Sigmoid colon (tissue), 7 donors: ENCODE data around the gene HRK. TPM values are rescaled to one million over a fixed set of nuclear protein-coding genes. Genes with fewer than 3 reads are reported as not detected.

Source experiments
- DNase-seq: peaks from one replicate; pipeline ENCODE4 v3.0.0-alpha.2; 2019
- H3K27ac ChIP-seq, 4 donors: fragments of 200-600 bp; sonication (generic); one replicate each; pipeline ENCODE4 v1.5.1; 2016 to 2019; ENCODE audit warnings: mild to moderate bottlenecking in 1 of 4
- H3K27me3 ChIP-seq, 3 donors: fragments of 200-600 bp; sonication (generic); one replicate each; pipeline ENCODE4 v1.5.1; 2019; ENCODE audit warnings: mild to moderate bottlenecking in 1 of 3
- H3K36me3 ChIP-seq, 4 donors: fragments of 200-600 bp; sonication (generic); one replicate each; pipeline ENCODE4 v1.5.1; 2016 to 2019
- H3K4me1 ChIP-seq, 4 donors: fragments of 200-600 bp; sonication (generic); one replicate each; pipeline ENCODE4 v1.5.1; 2017 to 2019
- H3K4me3 ChIP-seq, 4 donors: fragments of 200-600 bp; sonication (generic); one replicate each; pipeline ENCODE4 v1.5.1; 2017 to 2019; ENCODE audit warnings: mild to moderate bottlenecking in 2 of 4, moderate library complexity in 1 of 4
- H3K9me3 ChIP-seq, 4 donors: fragments of 200-600 bp in 3 of 4; sonication (generic) in 3 of 4; one replicate each; pipeline versions ENCODE4 v1.5.1 to v1.6.1; 2013 to 2019
- CTCF ChIP-seq, 4 experiments: fragments of 450-650 bp in 3 of 4; fragments of 200-600 bp in 1 of 4; IDR thresholded peaks; one replicate each; pipeline ENCODE4 v1.5.1; 2016 to 2019; ENCODE audit warnings: antibody characterized with exemption in 4 of 4, mild to moderate bottlenecking in 3 of 4, moderate library complexity in 2 of 4
- EP300 ChIP-seq, 4 donors: sonication (generic); formaldehyde crosslinking; IDR thresholded peaks; one replicate each; pipeline ENCODE4 v1.6.1; 2017; ENCODE audit warnings: antibody characterized with exemption in 4 of 4
- POLR2A ChIP-seq, 2 donors: fragments of 450-650 bp; IDR thresholded peaks; one replicate each; pipeline ENCODE4 v1.6.1; 2016; ENCODE audit warnings: antibody characterized with exemption in 2 of 2, mild to moderate bottlenecking in 2 of 2, moderate library complexity in 2 of 2
- POLR2AphosphoS5 ChIP-seq, 4 donors: sonication (generic); formaldehyde crosslinking; IDR thresholded peaks; one replicate each; pipeline ENCODE4 v1.6.1; 2017; ENCODE audit warnings: antibody characterized with exemption in 4 of 4
- WGBS, 2 donors: extraction: QIAGEN DNeasy Blood & Tissue Kit; methylation state at CpG; one replicate each; pipeline ENCODE4 v1.1.7; 2013; 5-methylcytosine and 5-hydroxymethylcytosine counted together
- intact Hi-C: fragments of 100-400 bp; cut with DNase I; formaldehyde crosslinking; loops from one replicate; pipeline ENCODE4 v1.15.1; 2023
- polyA plus RNA-seq, 3 donors: library from polyadenylated mRNA; stranded (reverse); fragments of 200-250 nt; gene quantifications; one replicate each; pipeline ENCODE4 v1.2.3, GENCODE V29; 2013
- total RNA-seq, 4 donors: library from RNA; depleted of rRNA; stranded (reverse); fragments of >200 nt; gene quantifications; one replicate each; pipeline ENCODE4 v1.1.0, GENCODE V29; 2016
- donor health status: healthy with polysubstance abuse.
- donor health status: Bipolar disorder and iron deficiency.
- donor health status: healthy.

The HRK gene
- total and polyA plus RNA-seq, 7 donors, result under 0.01 to 0.92 (median 0.19) TPM; not detected in 3

DNA sequence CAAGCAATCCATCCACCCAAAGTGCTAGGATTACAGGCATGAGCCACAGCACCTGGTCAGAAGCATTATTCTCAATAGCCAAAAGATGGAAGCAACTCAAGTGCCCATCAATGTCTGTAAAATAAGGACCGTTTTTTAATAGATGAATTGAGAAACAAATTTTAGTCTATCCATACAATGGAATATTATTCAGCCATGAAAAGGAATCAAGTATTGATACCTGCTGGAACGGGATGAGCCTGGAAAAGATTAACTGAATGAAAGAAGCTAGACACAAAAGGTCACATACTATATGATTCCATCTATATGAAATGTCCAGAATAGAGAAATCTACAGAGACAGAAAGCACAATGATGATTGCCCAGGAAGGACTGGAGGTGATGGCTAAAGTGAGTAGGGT lies 20.4 kb upstream of the HRK start:
- Histone ChIP-seq H3K27ac (no peak overlapping the region), H3K4me3 (no peak overlapping the region), H3K9me3 (no peaks in the 10 kb centered on the region), H3K36me3 (no peaks in the 10 kb centered on the region), H3K27me3 (peaks cover 0 to 32% (median 0%) of the 10 kb centered on the region in 3 donors), H3K4me1 (no peaks in the 10 kb centered on the region)
- DNase-seq, result no peak
- no peak for TF ChIP-seq POLR2A (IDR thresholded peaks at IDR 0.05)
- no peak for TF ChIP-seq EP300 (IDR thresholded peaks at IDR 0.05)
- TF ChIP-seq CTCF (IDR thresholded peaks at IDR 0.05), result no peak
- TF ChIP-seq POLR2AphosphoS5 (IDR thresholded peaks at IDR 0.05), result no peak
- intact Hi-C loops, result no loop called here
- 84 to 88% methylated on average over 2 of the region's 2 CpGs for WGBS, 2 donors

DNA sequence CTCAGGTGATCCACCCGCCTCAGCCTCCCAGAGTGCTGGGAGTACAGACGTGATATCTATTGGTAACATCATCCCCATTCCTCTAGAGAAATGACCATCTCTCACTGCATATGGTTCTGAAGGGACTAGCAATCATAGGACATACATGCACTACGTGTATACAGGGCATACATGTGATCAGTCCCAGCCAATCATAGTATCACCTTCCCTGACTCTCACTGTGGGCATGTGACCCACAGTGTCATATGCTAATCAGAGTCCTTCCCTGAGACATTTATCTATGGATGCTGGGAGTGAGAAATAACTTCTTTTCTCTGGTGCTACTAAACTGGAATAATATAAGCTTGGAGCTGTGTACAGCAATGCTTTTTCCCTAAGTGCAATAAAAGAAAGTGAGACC lies 17.4 kb upstream of the HRK start:
- 52 to 68% methylated on average over 3 of the region's 3 CpGs for WGBS, 2 donors

DNA sequence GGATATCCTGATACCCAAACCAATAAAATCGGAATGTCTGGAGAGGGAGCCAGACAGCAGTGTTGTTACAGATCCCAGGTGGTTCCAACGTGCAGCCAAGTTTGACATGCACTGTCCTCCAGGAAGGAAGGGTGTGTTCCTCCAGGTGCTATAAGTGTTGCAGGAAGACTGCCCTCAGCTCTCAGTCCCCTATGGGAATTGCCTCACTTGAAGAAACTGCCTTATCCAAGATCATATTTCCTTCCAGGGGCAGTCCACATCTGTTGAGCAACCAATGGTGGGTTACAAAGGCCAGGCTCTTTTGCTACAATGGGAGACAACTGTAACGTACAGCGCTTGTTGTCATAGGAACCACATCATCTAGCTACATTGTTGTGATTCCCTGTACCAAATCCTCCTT lies 16.2 kb upstream of the HRK start:
- intact Hi-C loops, result no loop called here
- Histone ChIP-seq H3K9me3 (no peaks in the 10 kb centered on the region), H3K4me3 (no peak overlapping the region), H3K36me3 (no peaks in the 10 kb centered on the region), H3K27ac (no peak overlapping the region), H3K27me3 (peaks cover 0 to 32% (median 0%) of the 10 kb centered on the region in 3 donors), H3K4me1 (no peaks in the 10 kb centered on the region)
- TF ChIP-seq EP300 (IDR thresholded peaks at IDR 0.05) (no peak), POLR2AphosphoS5 (IDR thresholded peaks at IDR 0.05) (no peak), CTCF (IDR thresholded peaks at IDR 0.05) (no peak), POLR2A (IDR thresholded peaks at IDR 0.05) (no peak)
- DNase-seq, result no peak
- 73 to 75% methylated on average over 4 of the region's 4 CpGs for WGBS, 2 donors

More for the DNA sequence above, 17.4 kb upstream of the HRK start:
- Histone ChIP-seq H3K9me3 (no peaks in the 10 kb centered on the region), H3K4me1 (no peaks in the 10 kb centered on the region), H3K27ac (no peak overlapping the region), H3K27me3 (peaks cover 0 to 32% (median 0%) of the 10 kb centered on the region in 3 donors), H3K4me3 (no peak overlapping the region), H3K36me3 (no peaks in the 10 kb centered on the region)
- DNase-seq, result no peak
- intact Hi-C loops, result no loop called here
- TF ChIP-seq POLR2A (IDR thresholded peaks at IDR 0.05), result no peak
- no peak for TF ChIP-seq CTCF (IDR thresholded peaks at IDR 0.05)
- no peak for TF ChIP-seq POLR2AphosphoS5 (IDR thresholded peaks at IDR 0.05)
- TF ChIP-seq EP300 (IDR thresholded peaks at IDR 0.05), result no peak

DNA sequence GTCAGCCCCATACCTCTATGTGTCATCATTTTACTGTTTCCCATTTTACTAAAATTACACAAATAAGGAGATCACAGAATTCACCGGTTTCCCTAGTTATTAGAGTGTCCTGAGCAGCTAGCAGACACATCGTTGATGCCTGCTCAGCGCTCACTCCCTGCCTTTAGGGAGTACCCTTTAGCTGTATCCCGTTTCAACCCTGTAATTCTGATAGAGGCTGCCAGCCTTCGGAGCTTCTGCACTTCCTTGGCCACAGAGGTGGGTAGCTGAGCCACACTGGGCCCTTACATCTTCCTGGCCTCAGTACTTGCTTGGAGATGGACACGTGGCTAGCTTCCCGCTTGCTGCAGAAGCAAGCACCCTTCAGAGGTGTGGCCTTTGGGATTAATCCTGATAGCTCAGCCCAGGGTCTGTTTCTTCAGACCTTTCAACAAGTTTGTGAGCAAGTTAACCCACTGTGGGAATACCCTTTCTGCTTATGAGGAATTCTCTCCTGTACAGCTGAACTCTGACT lies 15.2 kb upstream of the HRK start:
- no peaks in the 10 kb centered on the region for H3K4me1 ChIP-seq
- TF ChIP-seq CTCF (IDR thresholded peaks at IDR 0.05) (no peak), POLR2A (IDR thresholded peaks at IDR 0.05) (no peak), EP300 (IDR thresholded peaks at IDR 0.05) (no peak), POLR2AphosphoS5 (IDR thresholded peaks at IDR 0.05) (no peak)
- no peaks in the 10 kb centered on the region for H3K36me3 ChIP-seq
- no peak overlapping the region for H3K4me3 ChIP-seq
- no peaks in the 10 kb centered on the region for H3K9me3 ChIP-seq
- intact Hi-C loops, result no loop called here
- WGBS, 2 donors, result 74 to 80% methylated on average over 7 of the region's 7 CpGs
- no peak overlapping the region for H3K27ac ChIP-seq
- peaks cover 0 to 28% (median 0%) of the 10 kb centered on the region in 3 donors for H3K27me3 ChIP-seq
- DNase-seq, result no peak

- Histone ChIP-seq H3K36me3 (no peaks in the 10 kb centered on the region), H3K4me3 (no peak overlapping the region), H3K4me1 (no peaks in the 10 kb centered on the region), H3K27me3 (peaks cover 0 to 16% (median 0%) of the 10 kb centered on the region in 3 donors), H3K9me3 (no peaks in the 10 kb centered on the region), H3K27ac (no peak overlapping the region)
- no peak for TF ChIP-seq POLR2AphosphoS5 (IDR thresholded peaks at IDR 0.05)
- no peak for TF ChIP-seq POLR2A (IDR thresholded peaks at IDR 0.05)
- no peak for TF ChIP-seq CTCF (IDR thresholded peaks at IDR 0.05)
- no peak for TF ChIP-seq EP300 (IDR thresholded peaks at IDR 0.05)
- no peak for DNase-seq
- WGBS, 2 donors, result 68 to 75% methylated on average over 3 of the region's 3 CpGs
- intact Hi-C loops, result no loop called here
These were observed 13.7 kb upstream of the HRK start for GRCh38 chr12:116894913-116895312.
